HEK293 (cell line): ENCODE results near the gene DPYSL4.

ENCODE experiments used
- CTCF ChIA-PET: fragments of 350-600 bp; formaldehyde crosslinking; extraction: SDS; loops from one replicate; lab custom pipeline; 2021; ENCODE audit warnings: antibody characterized with exemption; lab: Yijun Ruan, JAX
- POLR2A ChIA-PET: fragments of 300-600 bp; formaldehyde crosslinking; extraction: SDS; loops from one replicate; lab custom pipeline; 2020; ENCODE audit warnings: antibody characterized with exemption, inconsistent platforms; lab: Yijun Ruan, JAX
- H3K27ac ChIP-seq: fragments of 200-500 bp; sonication (Bioruptor generic); 2 replicates; pipeline ENCODE4 v1.5.1; 2014; ENCODE audit warnings: low read depth, low read length, control low read depth, inconsistent platforms; ENCODE audit errors: extremely low read depth
- H3K36me3 ChIP-seq, 2 experiments: fragments of 200-500 bp in 1 of 2; sonication (Bioruptor generic) in 1 of 2; 1 replicate in 1 of 2; 2 replicates in 1 of 2; pipeline ENCODE4 v1.5.1; 2014 to 2017; ENCODE audit warnings: inconsistent platforms in 2 of 2, low read length in 2 of 2; ENCODE audit not compliant: control insufficient read depth in 2 of 2, insufficient read depth in 1 of 2
- H3K4me1 ChIP-seq: fragments of 200-500 bp; sonication (Bioruptor generic); 2 replicates; pipeline ENCODE4 v1.5.1; 2014; ENCODE audit warnings: mild to moderate bottlenecking, low read length, inconsistent platforms; ENCODE audit not compliant: control insufficient read depth, insufficient read depth
- H3K4me3 ChIP-seq: 2 replicates; pipeline ENCODE4 v1.5.1; 2011; ENCODE audit warnings: low read depth, mild to moderate bottlenecking, control low read depth, low read length, moderate library complexity
- H3K9me3 ChIP-seq: fragments of 200-500 bp; sonication (Bioruptor generic); 2 replicates; pipeline ENCODE4 v1.5.1; 2014; ENCODE audit warnings: low read depth, low read length, inconsistent platforms; ENCODE audit not compliant: control insufficient read depth, insufficient read depth
- EGR2 ChIP-seq: fragments of 450-650 bp; formaldehyde crosslinking; IDR thresholded peaks from 2 replicates; pipeline ENCODE4 v1.5.1; 2016; ENCODE audit warnings: low read depth, missing biosample characterization, missing genetic modification characterization
- GLI4 ChIP-seq: fragments of 450-650 bp; formaldehyde crosslinking; IDR thresholded peaks from 2 replicates; pipeline ENCODE4 v1.5.1; 2016; ENCODE audit warnings: missing biosample characterization, missing genetic modification characterization
- GLIS2 ChIP-seq: fragments of 450-650 bp; formaldehyde crosslinking; IDR thresholded peaks from 2 replicates; pipeline ENCODE4 v1.5.1; 2016; ENCODE audit warnings: missing biosample characterization, missing genetic modification characterization
- HOXC10 ChIP-seq: sonication (generic); formaldehyde crosslinking; IDR thresholded peaks from 2 replicates; pipeline ENCODE4 v1.8.1; 2023; ENCODE audit warnings: mild to moderate bottlenecking, missing genetic modification reagents
- KLF8 ChIP-seq: fragments of 450-650 bp; formaldehyde crosslinking; IDR thresholded peaks from 2 replicates; pipeline ENCODE4 v1.5.1; 2016; ENCODE audit warnings: missing biosample characterization, missing genetic modification characterization
- ZBTB20 ChIP-seq: fragments of 450-650 bp; formaldehyde crosslinking; IDR thresholded peaks from 2 replicates; pipeline ENCODE4 v1.5.1; 2016; ENCODE audit warnings: missing biosample characterization, missing genetic modification characterization
- ZBTB21 ChIP-seq: fragments of 450-650 bp; formaldehyde crosslinking; IDR thresholded peaks from 2 replicates; pipeline ENCODE4 v1.5.1; 2017; ENCODE audit warnings: missing biosample characterization, missing genetic modification characterization
- ZBTB26 ChIP-seq: fragments of 450-650 bp; formaldehyde crosslinking; optimal IDR thresholded peaks from 2 replicates; pipeline ENCODE3; 2016; ENCODE audit warnings: missing biosample characterization, mild to moderate bottlenecking, missing genetic modification characterization
- ZBTB8A ChIP-seq: fragments of 450-650 bp; formaldehyde crosslinking; IDR thresholded peaks from 2 replicates; pipeline ENCODE4 v1.5.1; 2016; ENCODE audit warnings: missing biosample characterization, missing genetic modification characterization
- ZFHX2 ChIP-seq: fragments of 450-650 bp; formaldehyde crosslinking; conservative IDR thresholded peaks from 2 replicates; pipeline ENCODE4 v1.5.1; 2016; ENCODE audit warnings: missing biosample characterization, missing genetic modification characterization
- ZNF274 ChIP-seq, 2 experiments: fragments of 200-500 bp in 1 of 2; fragments of 450-650 bp in 1 of 2; sonication (Bioruptor generic) in 1 of 2; formaldehyde crosslinking in 1 of 2; IDR thresholded peaks; 2 replicates each; pipeline versions ENCODE4 v1.5.1 to v1.6.1; 2014 to 2016; ENCODE audit warnings: borderline replicate concordance in 1 of 2, inconsistent platforms in 1 of 2, low read length in 1 of 2, missing biosample characterization in 1 of 2, missing genetic modification characterization in 1 of 2
- ZNF302 ChIP-seq: fragments of 450-650 bp; formaldehyde crosslinking; IDR thresholded peaks from 2 replicates; pipeline ENCODE4 v1.5.1; 2016; ENCODE audit warnings: missing biosample characterization, missing genetic modification characterization, low read depth
- ZNF37A ChIP-seq: fragments of 450-650 bp; IDR thresholded peaks from 2 replicates; pipeline ENCODE4 v1.5.1; 2018; ENCODE audit warnings: missing biosample characterization, missing genetic modification characterization
- ZNF391 ChIP-seq: fragments of 450-650 bp; formaldehyde crosslinking; IDR thresholded peaks from 2 replicates; pipeline ENCODE4 v1.5.1; 2016; ENCODE audit warnings: low read depth, missing biosample characterization, missing genetic modification characterization, borderline replicate concordance
- ZNF514 ChIP-seq: fragments of 450-650 bp; formaldehyde crosslinking; IDR thresholded peaks from 2 replicates; pipeline ENCODE4 v1.5.1; 2016; ENCODE audit warnings: missing biosample characterization, missing genetic modification characterization
- ZNF555 ChIP-seq: fragments of 450-650 bp; formaldehyde crosslinking; conservative IDR thresholded peaks from 2 replicates; pipeline ENCODE4 v1.5.1; 2017; ENCODE audit warnings: missing biosample characterization, mild to moderate bottlenecking, missing genetic modification characterization, inconsistent platforms
- ZNF626 ChIP-seq: fragments of 450-650 bp; sonication (Bioruptor Pico); formaldehyde crosslinking; IDR thresholded peaks from 2 replicates; pipeline ENCODE4 v1.5.1; 2018; ENCODE audit warnings: missing biosample characterization, missing genetic modification characterization, inconsistent platforms
- ZNF768 ChIP-seq: fragments of 450-650 bp; formaldehyde crosslinking; IDR thresholded peaks from 2 replicates; pipeline ENCODE4 v1.5.1; 2018; ENCODE audit warnings: missing biosample characterization, mild to moderate bottlenecking, missing genetic modification characterization
- ZSCAN4 ChIP-seq: fragments of 450-650 bp; formaldehyde crosslinking; IDR thresholded peaks from 2 replicates; pipeline ENCODE4 v1.5.1; 2017; ENCODE audit warnings: missing biosample characterization, missing genetic modification characterization
- ZXDB ChIP-seq: fragments of 450-650 bp; formaldehyde crosslinking; IDR thresholded peaks from 2 replicates; pipeline ENCODE4 v1.5.1; 2016; ENCODE audit warnings: missing biosample characterization, missing genetic modification characterization
- TF ChIP-seq, protein P1 (sequence below): fragments of 450-650 bp; formaldehyde crosslinking; IDR thresholded peaks from 2 replicates; pipeline ENCODE4 v1.5.1; 2016; ENCODE audit warnings: missing biosample characterization, missing genetic modification characterization
- TF ChIP-seq, protein P2 (sequence below): fragments of 450-650 bp; formaldehyde crosslinking; IDR thresholded peaks from 2 replicates; pipeline ENCODE4 v1.5.1; 2016; ENCODE audit warnings: missing biosample characterization, missing genetic modification characterization
- TF ChIP-seq, protein P3 (sequence below): fragments of 450-650 bp; formaldehyde crosslinking; IDR thresholded peaks from 2 replicates; pipeline ENCODE4 v1.5.1; 2016; ENCODE audit warnings: missing biosample characterization, missing genetic modification characterization

DPYSL4 gene

GRCh38 chr10:132187430-132188138 is 836 bp downstream of the DPYSL4 start:
- CTCF ChIA-PET: no interaction called here
- H3K27ac ChIP-seq: no peak overlapping the region

GRCh38 chr10:132188331-132188730 is 1.6 kb downstream of the DPYSL4 start:
- no peak for TF ChIP-seq ZSCAN4
- TF ChIP-seq, all 188 proteins: peak for 0
- Histone ChIP-seq H3K4me3 (no peak overlapping the region), H3K9me3 (no peaks in the 10 kb centered on the region), H3K4me1 (no peaks in the 10 kb centered on the region; the same call in 1 of the 2 replicates), H3K36me3 (no peaks in the 10 kb centered on the region), H3K27ac (no peak overlapping the region)
- ChIA-PET POLR2A (no interaction called here), CTCF (no interaction called here)

More at GRCh38 chr10:132187430-132188138, 836 bp downstream of the DPYSL4 start:
- Histone ChIP-seq H3K9me3 (no peaks in the 10 kb centered on the region), H3K36me3 (no peaks in the 10 kb centered on the region), H3K4me3 (peak overlapping the region; percentile 22), H3K4me1 (no peaks in the 10 kb centered on the region; the same call in 1 of the 2 replicates)
- POLR2A ChIA-PET: no interaction called here
- TF ChIP-seq GLIS2 (peak; percentile 36; the same call in 1 of the 2 replicates), ZNF391 (tag by site-specific recombination) (no peak), ZNF37A (no peak), KLF8 (no peak), ZNF555 (tag by site-specific recombination) (no peak), ZFHX2 (peak; percentile 59; the same call in 1 of the 2 replicates), ZNF302 (tag by site-specific recombination) (no peak), ZBTB21 (no peak), EGR2 (tag by site-specific recombination) (0 out of 2 replicates have a peak, but pooled peaks have one; percentile 42), ZBTB8A (0 out of 2 replicates have a peak, but pooled peaks have one; percentile 15), ZNF274 (IDR thresholded peaks at IDR 0.05; ENCODE audit: low read length) (no peak), ZNF274 (tag by site-specific recombination; IDR thresholded peaks at IDR 0.05; ENCODE audit: borderline replicate concordance) (no peak), ZBTB20 (tag by site-specific recombination) (peak; percentile 36; the same call in 1 of the 2 replicates), ZXDB (tag by site-specific recombination) (no peak), ZBTB26 (tag by site-specific recombination) (peak; percentile 36), HOXC10 (CRISPR knock-in tag) (no peak), GLI4 (tag by site-specific recombination) (no peak), ZNF768 (tag by site-specific recombination) (no peak)
- TF ChIP-seq, protein P1, sequence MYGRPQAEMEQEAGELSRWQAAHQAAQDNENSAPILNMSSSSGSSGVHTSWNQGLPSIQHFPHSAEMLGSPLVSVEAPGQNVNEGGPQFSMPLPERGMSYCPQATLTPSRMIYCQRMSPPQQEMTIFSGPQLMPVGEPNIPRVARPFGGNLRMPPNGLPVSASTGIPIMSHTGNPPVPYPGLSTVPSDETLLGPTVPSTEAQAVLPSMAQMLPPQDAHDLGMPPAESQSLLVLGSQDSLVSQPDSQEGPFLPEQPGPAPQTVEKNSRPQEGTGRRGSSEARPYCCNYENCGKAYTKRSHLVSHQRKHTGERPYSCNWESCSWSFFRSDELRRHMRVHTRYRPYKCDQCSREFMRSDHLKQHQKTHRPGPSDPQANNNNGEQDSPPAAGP (tag by site-specific recombination): no peak

DNA sequence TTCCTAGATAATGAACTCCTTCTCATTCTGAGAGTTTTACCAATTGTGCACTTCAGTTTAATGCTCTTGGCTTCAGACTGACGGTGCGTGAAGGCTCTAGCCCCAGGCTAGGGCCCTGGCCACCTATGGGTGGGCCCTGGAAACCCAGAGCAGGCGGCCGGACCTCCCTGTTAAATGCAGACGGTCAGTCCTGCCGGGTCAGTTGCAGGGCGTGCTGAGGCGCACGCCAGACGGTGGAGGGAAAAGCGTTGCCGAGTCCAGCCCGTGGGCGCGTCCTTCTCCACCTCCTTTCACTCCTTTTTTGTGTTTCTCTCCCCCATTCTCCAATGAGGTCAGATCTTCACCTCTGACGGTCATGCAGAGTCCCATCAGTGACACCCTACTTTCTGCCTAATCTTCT is 2.3 kb downstream of the DPYSL4 start:
- Histone ChIP-seq H3K4me1 (no peaks in the 10 kb centered on the region; the same call in 1 of the 2 replicates), H3K9me3 (no peaks in the 10 kb centered on the region), H3K4me3 (no peak overlapping the region), H3K36me3 (no peaks in the 10 kb centered on the region), H3K27ac (no peak overlapping the region)
- POLR2A ChIA-PET: no interaction called here
- CTCF ChIA-PET: interaction anchor here (1.2 kb wide), 1 partner anchor 125 kb away, joined by 3 read pairs; no protein-coding TSS in a partner anchor
- no peak for TF ChIP-seq ZNF626 (tag by site-specific recombination)
- TF ChIP-seq, protein P2, sequence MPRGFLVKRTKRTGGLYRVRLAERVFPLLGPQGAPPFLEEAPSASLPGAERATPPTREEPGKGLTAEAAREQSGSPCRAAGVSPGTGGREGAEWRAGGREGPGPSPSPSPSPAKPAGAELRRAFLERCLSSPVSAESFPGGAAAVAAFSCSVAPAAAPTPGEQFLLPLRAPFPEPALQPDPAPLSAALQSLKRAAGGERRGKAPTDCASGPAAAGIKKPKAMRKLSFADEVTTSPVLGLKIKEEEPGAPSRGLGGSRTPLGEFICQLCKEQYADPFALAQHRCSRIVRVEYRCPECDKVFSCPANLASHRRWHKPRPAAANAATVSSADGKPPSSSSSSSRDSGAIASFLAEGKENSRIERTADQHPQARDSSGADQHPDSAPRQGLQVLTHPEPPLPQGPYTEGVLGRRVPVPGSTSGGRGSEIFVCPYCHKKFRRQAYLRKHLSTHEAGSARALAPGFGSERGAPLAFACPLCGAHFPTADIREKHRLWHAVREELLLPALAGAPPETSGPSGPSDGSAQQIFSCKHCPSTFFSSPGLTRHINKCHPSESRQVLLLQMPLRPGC (tag by site-specific recombination): no peak
- TF ChIP-seq, protein P3, sequence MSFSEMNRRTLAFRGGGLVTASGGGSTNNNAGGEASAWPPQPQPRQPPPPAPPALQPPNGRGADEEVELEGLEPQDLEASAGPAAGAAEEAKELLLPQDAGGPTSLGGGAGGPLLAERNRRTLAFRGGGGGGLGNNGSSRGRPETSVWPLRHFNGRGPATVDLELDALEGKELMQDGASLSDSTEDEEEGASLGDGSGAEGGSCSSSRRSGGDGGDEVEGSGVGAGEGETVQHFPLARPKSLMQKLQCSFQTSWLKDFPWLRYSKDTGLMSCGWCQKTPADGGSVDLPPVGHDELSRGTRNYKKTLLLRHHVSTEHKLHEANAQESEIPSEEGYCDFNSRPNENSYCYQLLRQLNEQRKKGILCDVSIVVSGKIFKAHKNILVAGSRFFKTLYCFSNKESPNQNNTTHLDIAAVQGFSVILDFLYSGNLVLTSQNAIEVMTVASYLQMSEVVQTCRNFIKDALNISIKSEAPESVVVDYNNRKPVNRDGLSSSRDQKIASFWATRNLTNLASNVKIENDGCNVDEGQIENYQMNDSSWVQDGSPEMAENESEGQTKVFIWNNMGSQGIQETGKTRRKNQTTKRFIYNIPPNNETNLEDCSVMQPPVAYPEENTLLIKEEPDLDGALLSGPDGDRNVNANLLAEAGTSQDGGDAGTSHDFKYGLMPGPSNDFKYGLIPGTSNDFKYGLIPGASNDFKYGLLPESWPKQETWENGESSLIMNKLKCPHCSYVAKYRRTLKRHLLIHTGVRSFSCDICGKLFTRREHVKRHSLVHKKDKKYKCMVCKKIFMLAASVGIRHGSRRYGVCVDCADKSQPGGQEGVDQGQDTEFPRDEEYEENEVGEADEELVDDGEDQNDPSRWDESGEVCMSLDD (tag by site-specific recombination): no peak
- no peak for TF ChIP-seq ZNF514
